Esophagus squamous epithelium (tissue), 5 donors: ENCODE results near the gene HEXA. TPM values are rescaled to one million over a fixed set of nuclear protein-coding genes. Genes with fewer than 3 reads are reported as not detected.

Experiments
- DNase-seq: peaks from one replicate; lab custom pipeline; 2025; lab: John Stamatoyannopoulos, UW
- H3K27ac ChIP-seq, 4 donors: fragments of 200-600 bp; sonication (generic); one replicate each; pipeline ENCODE4 v1.5.1; 2016 to 2019; ENCODE audit warnings: mild to moderate bottlenecking in 1 of 4
- H3K27me3 ChIP-seq, 4 donors: fragments of 200-600 bp; sonication (generic); 1 replicate in 3 of 4; 2 replicates in 1 of 4; pipeline versions ENCODE4 v1.5.1 to v1.6.0; 2017 to 2021; ENCODE audit warnings: antibody characterized with exemption in 1 of 4
- H3K36me3 ChIP-seq, 3 donors: fragments of 200-600 bp; sonication (generic); one replicate each; pipeline ENCODE4 v1.5.1; 2016 to 2019
- H3K4me1 ChIP-seq, 3 donors: fragments of 200-600 bp; sonication (generic); one replicate each; pipeline ENCODE4 v1.5.1; 2017 to 2019
- H3K4me3 ChIP-seq, 4 donors: fragments of 200-600 bp; sonication (generic); 1 replicate in 3 of 4; 2 replicates in 1 of 4; pipeline ENCODE4 v1.5.1; 2016 to 2019; ENCODE audit warnings: mild to moderate bottlenecking in 2 of 4, moderate library complexity in 1 of 4
- H3K9me3 ChIP-seq, 3 donors: fragments of 200-600 bp; sonication (generic); one replicate each; pipeline ENCODE4 v1.5.1; 2016 to 2019
- POLR2A ChIP-seq, 4 donors: fragments of 450-650 bp; IDR thresholded peaks; one replicate each; pipeline ENCODE4 v1.6.1; 2017; ENCODE audit warnings: antibody characterized with exemption in 4 of 4, mild to moderate bottlenecking in 4 of 4, moderate library complexity in 3 of 4
- WGBS, 2 donors: methylation state at CpG; one replicate each; pipeline ENCODE4 v1.1.5; 2018; 5-methylcytosine and 5-hydroxymethylcytosine counted together
- intact Hi-C: fragments of 100-400 bp; cut with DNase I; formaldehyde crosslinking; loops from one replicate; pipeline ENCODE4 v1.15.0; 2022
- total RNA-seq, 4 donors: library from RNA; depleted of rRNA; stranded (reverse); fragments of >200 nt; gene quantifications; one replicate each; pipeline ENCODE4 v1.1.0, GENCODE V29; 2016
- TF ChIP-seq, protein P1 (sequence below), 6 experiments: fragments of 450-650 bp in 4 of 6; fragments of 200-600 bp in 2 of 6; sonication (generic) in 2 of 6; IDR thresholded peaks; one replicate each; pipeline ENCODE4 v1.5.1; 2016 to 2019; ENCODE audit warnings: antibody characterized with exemption in 6 of 6, mild to moderate bottlenecking in 4 of 6, moderate library complexity in 4 of 6
- donor health status: DM: yes; HTN: yes; CAD: no.

The HEXA gene
- total RNA-seq, 4 donors from 2014 or later: 12.8 to 51.1 (median 28.4) TPM

DNA sequence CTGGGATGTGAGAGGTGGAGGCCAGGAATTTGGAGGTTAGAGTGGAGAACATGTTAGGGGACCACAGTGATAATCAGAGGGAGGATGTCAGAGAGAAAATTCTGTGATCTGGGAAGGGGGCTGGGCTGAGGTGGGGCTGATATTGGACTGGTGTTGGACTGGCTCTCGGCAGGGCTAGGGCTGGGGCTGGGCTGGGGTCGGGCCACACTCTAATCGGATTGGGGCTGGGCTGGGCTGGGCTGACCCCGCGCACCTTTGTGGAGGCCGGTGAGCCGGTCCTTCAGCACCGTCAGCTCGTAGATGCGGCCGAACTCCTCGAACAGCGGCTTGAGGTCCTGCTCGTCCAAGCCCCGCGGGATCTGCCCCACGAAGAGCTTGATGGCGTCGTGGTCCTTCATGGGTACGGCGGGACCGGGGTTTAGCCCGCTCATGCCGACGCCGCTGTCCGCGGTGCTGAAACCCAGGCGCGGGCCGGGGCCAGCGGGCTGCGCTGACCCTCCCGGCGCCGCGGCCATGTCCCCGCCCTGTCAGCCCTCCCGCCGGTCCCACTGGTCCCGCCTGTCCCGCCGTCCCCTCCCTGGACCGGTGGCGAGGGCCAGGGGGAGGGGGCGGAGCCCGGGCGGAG lies 56.3 kb downstream of the HEXA start:
- intact Hi-C loops: loop anchor here (10.0 kb wide), 1 partner anchor 275 kb away; no protein-coding TSS in a partner anchor
- H3K4me3 ChIP-seq: peak overlapping the region; percentile 29 to 65 (median 52)

DNA sequence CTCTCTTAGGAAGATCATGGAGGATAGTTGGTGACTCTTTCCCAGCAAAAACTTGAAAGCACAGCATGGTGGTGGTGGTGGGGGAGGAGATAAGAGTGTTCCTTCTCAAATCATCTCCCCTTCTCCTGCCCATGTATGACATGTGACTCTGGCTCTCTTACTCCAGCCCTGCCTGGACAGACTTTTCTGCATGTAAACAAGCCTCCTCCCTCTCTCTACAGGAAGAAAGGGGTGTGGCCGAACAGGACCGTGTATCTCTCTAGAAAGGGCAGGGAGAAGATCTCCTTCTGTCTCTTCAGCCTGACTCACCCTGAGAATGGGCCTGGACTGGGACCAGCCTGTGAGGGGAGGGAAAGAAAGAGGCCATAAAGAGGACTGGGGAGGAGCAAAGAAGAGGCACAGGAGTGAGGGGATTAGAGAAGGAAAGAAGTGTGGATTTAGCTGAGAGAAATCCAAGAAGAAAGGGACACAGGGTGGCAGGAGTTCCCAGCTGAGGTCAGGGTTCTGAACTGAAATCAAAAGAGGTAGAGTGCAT lies 57.3 kb downstream of the HEXA start:
- no peak for DNase-seq
- no peak for TF ChIP-seq POLR2A (IDR thresholded peaks at IDR 0.05)
- TF ChIP-seq, protein P1, sequence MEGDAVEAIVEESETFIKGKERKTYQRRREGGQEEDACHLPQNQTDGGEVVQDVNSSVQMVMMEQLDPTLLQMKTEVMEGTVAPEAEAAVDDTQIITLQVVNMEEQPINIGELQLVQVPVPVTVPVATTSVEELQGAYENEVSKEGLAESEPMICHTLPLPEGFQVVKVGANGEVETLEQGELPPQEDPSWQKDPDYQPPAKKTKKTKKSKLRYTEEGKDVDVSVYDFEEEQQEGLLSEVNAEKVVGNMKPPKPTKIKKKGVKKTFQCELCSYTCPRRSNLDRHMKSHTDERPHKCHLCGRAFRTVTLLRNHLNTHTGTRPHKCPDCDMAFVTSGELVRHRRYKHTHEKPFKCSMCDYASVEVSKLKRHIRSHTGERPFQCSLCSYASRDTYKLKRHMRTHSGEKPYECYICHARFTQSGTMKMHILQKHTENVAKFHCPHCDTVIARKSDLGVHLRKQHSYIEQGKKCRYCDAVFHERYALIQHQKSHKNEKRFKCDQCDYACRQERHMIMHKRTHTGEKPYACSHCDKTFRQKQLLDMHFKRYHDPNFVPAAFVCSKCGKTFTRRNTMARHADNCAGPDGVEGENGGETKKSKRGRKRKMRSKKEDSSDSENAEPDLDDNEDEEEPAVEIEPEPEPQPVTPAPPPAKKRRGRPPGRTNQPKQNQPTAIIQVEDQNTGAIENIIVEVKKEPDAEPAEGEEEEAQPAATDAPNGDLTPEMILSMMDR (IDR thresholded peaks at IDR 0.05): no peak
- no peak overlapping the region for H3K27ac ChIP-seq
- 28 to 39% methylated on average over 2 of the region's 2 CpGs for WGBS, 2 donors
- intact Hi-C loops: loop anchor here (10.0 kb wide), 1 partner anchor 276 kb away; no protein-coding TSS in a partner anchor
- no peaks in the 10 kb centered on the region for H3K36me3 ChIP-seq
- H3K27me3 ChIP-seq: peaks cover 0 to 12% (median 0%) of the 10 kb centered on the region in 4 donors
- H3K4me3 ChIP-seq: no peak overlapping the region
- no peaks in the 10 kb centered on the region for H3K9me3 ChIP-seq
- H3K4me1 ChIP-seq: peaks cover 4 to 22% (median 13%) of the 10 kb centered on the region in 3 donors

More for the DNA sequence above, 56.3 kb downstream of the HEXA start:
- H3K36me3 ChIP-seq: no peaks in the 10 kb centered on the region
- WGBS, 2 donors: 30 to 44% methylated on average over 1 to 3 of the region's 48 CpGs
- DNase-seq: no peak
- peaks cover 4 to 22% (median 13%) of the 10 kb centered on the region in 3 donors for H3K4me1 ChIP-seq
- H3K27me3 ChIP-seq: peaks cover 0 to 12% (median 0%) of the 10 kb centered on the region in 4 donors
- no peak overlapping the region for H3K27ac ChIP-seq
- TF ChIP-seq, protein P1 (IDR thresholded peaks at IDR 0.05): no peak
- no peak for TF ChIP-seq POLR2A (IDR thresholded peaks at IDR 0.05)
- no peaks in the 10 kb centered on the region for H3K9me3 ChIP-seq

DNA sequence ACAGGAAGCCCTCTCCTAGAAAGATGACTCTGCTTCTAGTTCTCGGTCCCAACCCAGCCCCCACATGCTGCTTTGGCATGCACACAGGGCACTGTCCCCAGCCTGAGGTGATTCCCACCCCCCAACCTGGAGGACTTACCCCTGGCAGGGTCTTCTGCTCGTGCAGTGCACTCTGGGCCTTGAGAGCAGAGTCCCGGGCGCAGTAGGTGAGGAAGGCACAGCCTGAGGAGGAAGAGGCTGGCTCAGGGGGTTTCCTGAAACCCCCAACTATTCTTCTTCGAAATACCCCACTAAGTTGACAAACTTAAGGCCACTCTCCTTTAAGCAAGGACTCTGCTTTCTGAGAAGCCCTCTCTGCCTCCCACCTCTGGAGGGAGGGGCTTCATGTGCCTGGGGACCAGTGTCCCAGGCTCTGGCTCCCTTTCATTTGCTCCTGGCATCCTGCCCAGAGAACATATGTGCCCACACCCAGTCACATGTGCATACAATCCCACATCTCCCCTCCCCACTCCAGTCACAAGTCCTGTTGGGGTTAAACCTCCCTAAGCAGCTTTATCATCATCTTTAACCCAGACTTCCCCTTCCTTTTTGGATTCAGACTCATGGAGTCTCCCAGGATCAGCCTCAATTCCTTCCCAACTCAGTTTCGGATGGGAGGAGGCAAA lies 60.0 kb downstream of the HEXA start:
- intact Hi-C loops: loop anchor here (10.0 kb wide), 1 partner anchor 279 kb away; no protein-coding TSS in a partner anchor
- Histone ChIP-seq H3K27ac (no peak overlapping the region), H3K36me3 (no peaks in the 10 kb centered on the region), H3K9me3 (no peaks in the 10 kb centered on the region), H3K27me3 (peaks cover 0 to 12% (median 0%) of the 10 kb centered on the region in 4 donors), H3K4me3 (no peak overlapping the region), H3K4me1 (peaks cover 4 to 16% (median 13%) of the 10 kb centered on the region in 3 donors)
- TF ChIP-seq, protein P1 (IDR thresholded peaks at IDR 0.05): no peak
- no peak for TF ChIP-seq POLR2A (IDR thresholded peaks at IDR 0.05)
- 61 to 73% methylated on average over 4 to 6 of the region's 6 CpGs for WGBS, 2 donors
- DNase-seq: no peak

DNA sequence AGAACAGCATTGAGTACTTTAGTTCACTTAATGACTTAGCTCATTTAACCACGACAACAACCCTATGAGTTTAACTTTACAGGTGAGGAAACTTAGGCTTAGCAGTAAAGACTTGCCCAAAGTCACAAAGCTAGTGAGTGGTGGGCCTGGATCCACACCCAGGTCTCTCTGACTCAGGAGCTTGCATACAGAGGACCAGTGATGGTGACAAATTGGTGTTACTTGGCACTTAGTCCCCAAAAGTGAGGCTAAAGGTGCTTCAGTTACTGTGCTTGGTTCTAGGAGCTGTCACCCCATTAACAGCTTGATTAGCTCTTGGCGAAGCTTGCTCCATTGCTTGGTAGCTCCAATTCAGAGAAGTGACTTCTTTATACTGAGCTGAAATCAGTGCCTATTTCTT lies 61.9 kb downstream of the HEXA start:
- no peak overlapping the region for H3K27ac ChIP-seq

More for the DNA sequence above, 61.9 kb downstream of the HEXA start:
- Histone ChIP-seq H3K36me3 (no peaks in the 10 kb centered on the region), H3K27me3 (no peaks in the 10 kb centered on the region), H3K4me1 (no peaks in the 10 kb centered on the region), H3K4me3 (no peak overlapping the region), H3K9me3 (no peaks in the 10 kb centered on the region)
- 70 to 80% methylated on average over 1 to 2 of the region's 2 CpGs for WGBS, 2 donors
- TF ChIP-seq, protein P1 (IDR thresholded peaks at IDR 0.05): no peak
- TF ChIP-seq POLR2A (IDR thresholded peaks at IDR 0.05): no peak
- intact Hi-C loops: loop anchor here (10.0 kb wide), 1 partner anchor 281 kb away; no protein-coding TSS in a partner anchor
- no peak for DNase-seq
